ENCODE data around the gene TRPM3.

The TRPM3 gene

DNA sequence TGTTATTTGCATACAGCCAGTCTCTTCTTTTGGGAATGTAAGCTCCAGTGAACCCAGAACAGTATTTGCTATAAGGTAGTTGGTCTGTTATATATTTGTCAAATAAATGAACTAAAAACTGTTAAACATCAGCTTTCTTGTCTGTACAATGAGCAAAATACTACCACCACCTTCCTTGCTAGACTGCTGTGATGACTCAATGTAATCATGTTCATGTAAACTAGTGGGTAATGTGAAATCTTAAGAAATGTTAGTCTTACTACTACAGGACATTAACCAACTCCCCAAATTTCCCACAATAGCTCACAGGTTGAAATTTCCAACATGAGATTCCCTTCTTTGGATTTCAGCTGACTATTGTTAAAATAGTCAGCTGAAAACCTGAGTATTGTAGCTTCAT is 176.1 kb downstream of the TRPM3 start:
- no peak overlapping the region for H3K27ac ChIP-seq
- TF ChIP-seq, protein P1, sequence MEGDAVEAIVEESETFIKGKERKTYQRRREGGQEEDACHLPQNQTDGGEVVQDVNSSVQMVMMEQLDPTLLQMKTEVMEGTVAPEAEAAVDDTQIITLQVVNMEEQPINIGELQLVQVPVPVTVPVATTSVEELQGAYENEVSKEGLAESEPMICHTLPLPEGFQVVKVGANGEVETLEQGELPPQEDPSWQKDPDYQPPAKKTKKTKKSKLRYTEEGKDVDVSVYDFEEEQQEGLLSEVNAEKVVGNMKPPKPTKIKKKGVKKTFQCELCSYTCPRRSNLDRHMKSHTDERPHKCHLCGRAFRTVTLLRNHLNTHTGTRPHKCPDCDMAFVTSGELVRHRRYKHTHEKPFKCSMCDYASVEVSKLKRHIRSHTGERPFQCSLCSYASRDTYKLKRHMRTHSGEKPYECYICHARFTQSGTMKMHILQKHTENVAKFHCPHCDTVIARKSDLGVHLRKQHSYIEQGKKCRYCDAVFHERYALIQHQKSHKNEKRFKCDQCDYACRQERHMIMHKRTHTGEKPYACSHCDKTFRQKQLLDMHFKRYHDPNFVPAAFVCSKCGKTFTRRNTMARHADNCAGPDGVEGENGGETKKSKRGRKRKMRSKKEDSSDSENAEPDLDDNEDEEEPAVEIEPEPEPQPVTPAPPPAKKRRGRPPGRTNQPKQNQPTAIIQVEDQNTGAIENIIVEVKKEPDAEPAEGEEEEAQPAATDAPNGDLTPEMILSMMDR (conservative IDR thresholded peaks at IDR 0.05): no peak
- TF ChIP-seq ZFX (IDR thresholded peaks at IDR 0.05): no peak

DNA sequence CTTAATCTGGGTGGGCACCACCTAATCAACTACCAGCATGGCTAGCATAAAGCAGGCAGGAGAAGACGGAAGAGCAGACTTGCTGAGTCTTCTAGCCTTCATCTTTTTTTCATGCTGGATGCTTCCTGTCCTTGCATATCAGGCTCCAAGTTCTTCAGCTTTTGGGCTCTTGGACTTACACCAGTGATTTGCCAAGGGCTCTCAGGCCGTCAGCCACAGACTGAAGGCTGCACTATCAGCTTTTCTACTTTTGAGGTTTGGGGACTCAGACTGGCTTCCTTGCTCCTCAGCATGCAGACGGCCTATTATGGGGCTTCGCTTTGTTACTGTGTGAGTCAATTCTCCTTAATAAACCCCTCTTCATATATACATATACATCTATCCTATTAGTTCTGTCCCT is 180.2 kb downstream of the TRPM3 start:
- H3K27ac ChIP-seq: no peak overlapping the region
- TF ChIP-seq ZFX (IDR thresholded peaks at IDR 0.05): no peak
- TF ChIP-seq, protein P1 (conservative IDR thresholded peaks at IDR 0.05): no peak

GRCh38 chr9:70940605-70941004 is 180.8 kb downstream of the TRPM3 start:
- H3K27ac ChIP-seq: no peak overlapping the region

DNA sequence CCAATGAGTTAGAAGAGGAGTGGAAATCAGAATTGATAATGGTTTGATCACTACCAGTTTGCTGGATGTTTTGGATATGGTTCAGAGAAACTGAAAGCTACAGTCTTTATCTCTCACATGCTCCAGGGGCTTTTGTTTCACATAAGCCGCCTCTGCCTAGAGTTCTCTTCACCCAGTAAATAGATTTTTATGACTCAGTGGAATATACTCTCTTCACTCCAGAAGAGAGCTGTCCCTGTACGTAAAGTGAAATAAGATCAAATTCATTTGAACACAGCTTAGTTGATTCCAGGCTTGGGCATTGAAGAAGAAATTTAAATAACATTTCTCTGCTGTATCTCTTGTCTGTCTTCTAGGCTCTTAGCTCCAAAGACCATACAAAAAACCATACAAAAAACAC is 184.9 kb downstream of the TRPM3 start:
- no peak overlapping the region for H3K27ac ChIP-seq
- no peak for TF ChIP-seq ZFX (IDR thresholded peaks at IDR 0.05)
- TF ChIP-seq, protein P1 (conservative IDR thresholded peaks at IDR 0.05): no peak

More at GRCh38 chr9:70940605-70941004, 180.8 kb downstream of the TRPM3 start:
- TF ChIP-seq, protein P1 (conservative IDR thresholded peaks at IDR 0.05): no peak
- no peak for TF ChIP-seq ZFX (IDR thresholded peaks at IDR 0.05)

DNA sequence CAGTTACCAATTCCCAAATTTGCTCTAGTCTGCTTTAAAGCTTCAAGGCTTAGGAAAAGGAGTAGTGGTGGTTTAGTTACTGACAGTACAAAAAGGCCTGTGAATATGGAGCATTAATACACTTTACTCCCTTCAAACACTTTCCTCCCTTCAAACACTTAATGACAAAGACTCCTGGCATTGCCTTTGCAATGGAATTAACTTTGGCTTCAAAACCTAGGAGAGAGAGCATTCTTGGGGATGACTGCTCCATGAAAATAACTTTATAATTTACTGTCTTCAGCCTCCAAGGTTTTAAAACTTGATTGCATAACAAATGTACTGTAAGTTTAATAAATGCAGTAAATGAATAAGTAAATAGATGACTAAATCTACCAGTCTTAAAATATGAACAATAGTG is 185.6 kb downstream of the TRPM3 start:
- TF ChIP-seq, protein P1 (conservative IDR thresholded peaks at IDR 0.05): no peak
- TF ChIP-seq ZFX (IDR thresholded peaks at IDR 0.05): no peak
- no peak overlapping the region for H3K27ac ChIP-seq

DNA sequence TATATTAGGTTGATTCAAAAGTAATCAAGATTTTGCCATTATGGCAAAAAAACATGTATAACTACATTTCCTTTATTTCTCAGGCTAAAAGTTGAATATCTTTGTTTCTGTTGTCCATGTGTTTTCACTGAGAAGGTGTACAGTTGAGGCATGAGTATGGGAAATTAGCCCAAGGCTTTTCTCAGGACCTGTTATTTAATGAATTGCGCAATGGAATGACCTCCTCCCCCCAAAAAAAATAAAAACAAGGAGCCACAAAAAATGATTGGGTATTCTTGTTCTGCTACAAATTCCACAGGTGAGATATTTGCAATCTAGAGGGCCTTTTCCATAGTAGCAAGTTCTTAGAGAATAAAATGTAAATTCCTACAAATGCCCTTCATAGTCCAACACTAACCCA is 186.8 kb downstream of the TRPM3 start:
- TF ChIP-seq ZFX (IDR thresholded peaks at IDR 0.05): no peak
- TF ChIP-seq, protein P1 (conservative IDR thresholded peaks at IDR 0.05): no peak
- H3K27ac ChIP-seq: no peak overlapping the region

GRCh38 chr9:70933321-70933720 is 188.1 kb downstream of the TRPM3 start:
- H3K27ac ChIP-seq: no peak overlapping the region

More at GRCh38 chr9:70933321-70933720, 188.1 kb downstream of the TRPM3 start:
- TF ChIP-seq, protein P1 (conservative IDR thresholded peaks at IDR 0.05): no peak
- TF ChIP-seq ZFX (IDR thresholded peaks at IDR 0.05): no peak

All from C4-2B (cell line).